ENCODE results near the gene TRAF3.

DNA sequence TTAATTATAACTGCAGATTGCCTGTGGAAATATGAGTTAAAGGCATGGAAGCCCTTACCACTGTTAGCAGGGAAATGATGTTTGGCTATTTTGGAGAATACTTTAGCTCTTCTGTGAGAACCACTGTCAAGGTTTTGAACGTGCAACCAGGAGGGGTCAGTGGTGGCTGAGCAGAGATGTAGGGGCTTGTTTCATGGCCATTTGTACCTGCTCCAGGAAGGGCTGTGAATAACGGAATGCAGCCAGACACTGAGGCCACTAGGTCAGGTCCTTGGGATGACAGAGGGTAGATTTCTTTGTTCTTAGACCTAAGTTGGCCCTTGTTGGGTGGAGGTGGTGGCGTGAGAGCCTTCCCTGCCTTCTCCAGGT lies 8.3 kb downstream of the TRAF3 start:
- TF ChIP-seq POLR2A (IDR thresholded peaks at IDR 0.05; ENCODE audit: low read length) (no peak), GATA1 (IDR thresholded peaks at IDR 0.05; ENCODE audit: low read depth, low read length) (no peak)
